ENCODE results near the gene PIK3CD. TPM values are rescaled to one million over a fixed set of nuclear protein-coding genes. Genes with fewer than 3 reads are reported as not detected.

The PIK3CD gene
- total and polyA plus RNA-seq, 2 experiments from 2014 or later, result 6.6 to 32.1 TPM

- no peak for TF ChIP-seq POLR2AphosphoS5 (IDR thresholded peaks at IDR 0.05; ENCODE audit: low read depth)
- no peak for TF ChIP-seq CREB1 (CRISPR knock-in tag; IDR thresholded peaks at IDR 0.05; ENCODE audit: low read depth)
- TF ChIP-seq, protein P1, sequence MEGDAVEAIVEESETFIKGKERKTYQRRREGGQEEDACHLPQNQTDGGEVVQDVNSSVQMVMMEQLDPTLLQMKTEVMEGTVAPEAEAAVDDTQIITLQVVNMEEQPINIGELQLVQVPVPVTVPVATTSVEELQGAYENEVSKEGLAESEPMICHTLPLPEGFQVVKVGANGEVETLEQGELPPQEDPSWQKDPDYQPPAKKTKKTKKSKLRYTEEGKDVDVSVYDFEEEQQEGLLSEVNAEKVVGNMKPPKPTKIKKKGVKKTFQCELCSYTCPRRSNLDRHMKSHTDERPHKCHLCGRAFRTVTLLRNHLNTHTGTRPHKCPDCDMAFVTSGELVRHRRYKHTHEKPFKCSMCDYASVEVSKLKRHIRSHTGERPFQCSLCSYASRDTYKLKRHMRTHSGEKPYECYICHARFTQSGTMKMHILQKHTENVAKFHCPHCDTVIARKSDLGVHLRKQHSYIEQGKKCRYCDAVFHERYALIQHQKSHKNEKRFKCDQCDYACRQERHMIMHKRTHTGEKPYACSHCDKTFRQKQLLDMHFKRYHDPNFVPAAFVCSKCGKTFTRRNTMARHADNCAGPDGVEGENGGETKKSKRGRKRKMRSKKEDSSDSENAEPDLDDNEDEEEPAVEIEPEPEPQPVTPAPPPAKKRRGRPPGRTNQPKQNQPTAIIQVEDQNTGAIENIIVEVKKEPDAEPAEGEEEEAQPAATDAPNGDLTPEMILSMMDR (conservative IDR thresholded peaks at IDR 0.05; ENCODE audit: low read depth in 2 of 2), result no peak
- TF ChIP-seq REST (IDR thresholded peaks at IDR 0.05; ENCODE audit: unreplicated experiment), result no peak
Measured at GRCh38 chr1:9710037-9710436, 58.5 kb downstream of the PIK3CD start (continued).

DNA sequence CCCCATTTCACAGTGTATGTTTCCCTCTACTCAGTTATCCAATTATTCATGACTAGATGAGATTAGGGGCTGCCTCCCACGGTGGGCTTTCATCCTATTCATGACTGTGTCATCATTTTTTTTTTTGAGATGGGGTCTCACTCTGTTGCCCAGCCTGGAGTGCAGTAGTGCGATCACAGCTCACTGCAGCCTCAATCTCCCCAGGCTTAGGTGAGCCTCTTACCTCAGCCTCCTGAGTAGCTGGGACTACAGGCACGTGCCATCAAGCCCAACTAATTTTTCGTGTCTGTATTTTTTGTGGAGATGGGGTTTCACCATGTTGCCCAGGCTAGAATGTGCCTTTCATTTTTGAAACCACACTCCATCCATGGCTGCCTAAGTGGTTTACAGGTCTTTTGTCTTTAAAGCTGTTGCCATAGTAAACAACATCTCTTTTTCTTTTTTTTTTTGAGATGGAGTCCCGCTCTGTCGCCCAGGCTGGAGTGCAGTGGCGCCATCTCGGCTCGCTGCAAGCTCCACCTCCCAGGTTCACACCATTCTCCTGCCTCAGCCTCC, 60.0 kb downstream of the PIK3CD start:
- no peaks in the 10 kb centered on the region for H3F3A ChIP-seq (replicated peaks; ENCODE audit: low read depth)
- peaks cover 18% of the 10 kb centered on the region; the same call in 2 of the 3 replicates for H3K4me1 Mint-ChIP-seq
- no peak for TF ChIP-seq CREB1 (CRISPR knock-in tag; IDR thresholded peaks at IDR 0.05; ENCODE audit: low read depth)
- TF ChIP-seq ETS1 (IDR thresholded peaks at IDR 0.05), result no peak
- no peak for TF ChIP-seq ZNF462 (CRISPR knock-in tag; IDR thresholded peaks at IDR 0.05)
- TF ChIP-seq EZH2 (IDR thresholded peaks at IDR 0.05; ENCODE audit: low read depth, unreplicated experiment), result no peak
- TF ChIP-seq NANOG (IDR thresholded peaks at IDR 0.05; ENCODE audit: borderline replicate concordance), result no peak
- no peak for TF ChIP-seq STAT1 (IDR thresholded peaks at IDR 0.05; ENCODE audit: unreplicated experiment)
- no peak for TF ChIP-seq EZH2phosphoT487 (IDR thresholded peaks at IDR 0.05; ENCODE audit: unreplicated experiment)
- no peak for TF ChIP-seq ZNF114 (CRISPR knock-in tag; IDR thresholded peaks at IDR 0.05)

More for the DNA sequence above, 60.0 kb downstream of the PIK3CD start:
- no peaks in the 10 kb centered on the region for H3K79me2 ChIP-seq (replicated peaks; ENCODE audit: insufficient read depth)
- H3K9me2 ChIP-seq (ENCODE audit: insufficient read depth), result no peaks in the 10 kb centered on the region
- H3K4me3 ChIP-seq, result no peak overlapping the region
- Mint-ChIP-seq H3K4me3 (no peak overlapping the region), H3K36me3 (ENCODE audit: low read depth) (peaks cover 13% of the 10 kb centered on the region), H3K27ac (no peak overlapping the region), H3K27me3 (ENCODE audit: insufficient read depth, low read depth, poor library complexity) (peaks cover 6% of the 10 kb centered on the region), H3K9me3 (no peaks in the 10 kb centered on the region)
- no peaks in the 10 kb centered on the region for H4K20me1 ChIP-seq (replicated peaks; ENCODE audit: insufficient read depth)
- DNase-seq (ENCODE audit: low spot score) (no peak), ATAC-seq (no peak)
- no peak overlapping the region for H3K4me2 ChIP-seq
- peaks cover 8% of the 10 kb centered on the region for H3K4me1 ChIP-seq (ENCODE audit: insufficient read depth)
- no peak overlapping the region for H3K27ac ChIP-seq (ENCODE audit: low read depth)
- no peaks in the 10 kb centered on the region for H3K36me3 ChIP-seq (ENCODE audit: insufficient read depth)
- H2AFZ ChIP-seq, result no peak overlapping the region
- no peaks in the 10 kb centered on the region for H3K27me3 ChIP-seq (ENCODE audit: insufficient read depth)
